Measurements from ENCODE around the gene E2F8. TPM values are rescaled to one million over a fixed set of nuclear protein-coding genes. Genes with fewer than 3 reads are reported as not detected.
A peak's percentile ranks its signal among the peaks of the same experiment; 100 is the strongest.

E2F8 gene
- total RNA-seq, 2 experiments from 2014 or later: 32.9 to 46.9 TPM

DNA sequence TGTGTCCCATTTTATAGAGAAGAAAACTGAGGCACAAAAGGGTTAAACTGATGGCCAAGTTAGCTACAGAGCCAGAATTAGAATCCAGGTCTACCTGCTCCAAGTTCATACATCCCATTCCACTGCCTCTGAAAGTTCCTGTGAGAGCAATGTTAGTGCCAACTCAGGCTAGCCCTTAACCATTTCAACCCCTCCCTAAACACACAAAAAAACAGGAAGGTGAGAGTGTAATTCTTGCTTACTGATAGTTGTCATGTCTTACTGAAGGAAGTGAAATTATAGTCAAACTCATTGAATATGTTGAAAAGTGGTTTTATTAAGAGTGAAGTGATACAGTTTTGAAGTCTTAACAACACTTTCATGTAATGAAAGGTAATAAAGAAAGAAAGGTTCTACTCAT is 2.9 kb upstream of the E2F8 start:
- Mint-ChIP-seq H3K27me3 (peaks cover 36% of the 10 kb centered on the region), H3K27ac (no peak overlapping the region), H3K4me3 (no peak overlapping the region), H3K9me3 (ENCODE audit: low read depth) (no peaks in the 10 kb centered on the region), H3K36me3 (peaks cover 15% of the 10 kb centered on the region), H3K4me1 (peaks cover 27% of the 10 kb centered on the region)
- no peak for ATAC-seq
- CTCF ChIA-PET: interaction anchor here (1.0 to 1.6 kb wide), 2 partner anchors 9 to 172 kb away, joined by 3 to 5 read pairs; no protein-coding TSS in a partner anchor
- DNase-seq: no peak

DNA sequence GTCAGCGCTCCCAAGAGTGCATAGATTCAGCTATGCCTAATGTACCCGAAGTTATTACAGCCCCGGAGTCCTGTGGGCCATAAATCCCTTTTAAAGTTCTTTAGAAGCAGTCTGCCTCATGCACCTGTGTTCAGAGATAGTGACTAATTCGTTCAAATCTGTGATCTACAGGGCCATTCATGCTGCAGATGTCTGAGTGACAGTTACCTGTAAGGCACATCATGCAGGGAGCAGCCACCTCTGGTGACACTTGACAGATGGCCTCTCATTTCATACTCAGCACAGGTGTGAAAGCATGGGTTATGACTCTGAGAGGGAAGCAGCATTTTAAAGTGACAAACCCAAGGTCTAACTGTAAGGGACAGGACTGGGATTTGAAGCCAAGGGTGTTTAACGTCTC is 2.4 kb upstream of the E2F8 start:
- H3K36me3 Mint-ChIP-seq: peaks cover 18% of the 10 kb centered on the region

DNA sequence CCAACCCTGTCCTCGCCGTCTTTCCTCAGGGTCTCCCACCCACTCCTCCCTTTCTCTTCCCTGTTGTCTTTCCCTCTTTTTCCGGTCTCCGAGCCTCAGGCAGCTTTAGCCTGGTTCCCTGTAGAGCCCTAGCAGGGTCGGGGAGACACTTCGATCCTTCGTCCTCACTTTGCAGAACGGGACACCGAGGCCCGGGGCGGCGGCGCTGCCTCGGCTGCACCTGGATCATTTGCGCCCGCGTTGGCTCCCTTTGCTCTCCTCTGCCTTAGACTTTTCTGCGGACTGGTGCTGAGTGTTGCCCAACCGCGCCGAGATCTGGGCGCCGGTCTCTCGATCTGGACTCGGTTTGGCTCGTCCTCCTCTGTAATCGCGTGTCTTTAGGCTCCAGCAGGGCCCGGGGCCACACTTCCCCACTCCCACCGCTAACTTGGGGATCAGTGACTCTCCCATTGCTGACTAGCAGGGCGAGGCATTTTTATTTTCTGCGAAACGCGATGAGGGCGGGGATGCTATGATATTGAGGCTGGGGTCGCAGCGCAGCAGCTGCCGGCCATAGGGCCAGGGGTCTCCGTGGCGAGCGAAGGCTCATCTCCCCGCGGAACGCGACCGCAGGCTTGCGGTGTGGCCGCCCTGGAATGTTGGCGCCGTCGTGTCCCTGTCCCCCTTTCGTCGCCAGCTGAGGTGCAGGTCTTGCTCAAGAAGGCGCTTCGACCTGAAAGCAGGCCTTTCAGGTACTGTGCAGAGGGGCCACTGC is 1.6 kb upstream of the E2F8 start:
- Mint-ChIP-seq H3K4me1 (peaks cover 32% of the 10 kb centered on the region), H3K27me3 (peaks cover 27% of the 10 kb centered on the region)
- no peak for DNase-seq

More for the DNA sequence above, 2.4 kb upstream of the E2F8 start:
- no peaks in the 10 kb centered on the region for H3K9me3 Mint-ChIP-seq (ENCODE audit: low read depth)
- H3K4me3 Mint-ChIP-seq: peak overlapping the region; percentile 93
- ATAC-seq: no peak
- H3K27ac Mint-ChIP-seq: no peak overlapping the region
- H3K4me1 Mint-ChIP-seq: peaks cover 30% of the 10 kb centered on the region
- CTCF ChIA-PET: interaction anchor here (1.0 to 1.6 kb wide), 2 partner anchors 9 to 172 kb away, joined by 3 to 5 read pairs; no protein-coding TSS in a partner anchor
- H3K27me3 Mint-ChIP-seq: peaks cover 31% of the 10 kb centered on the region
- no peak for DNase-seq

DNA sequence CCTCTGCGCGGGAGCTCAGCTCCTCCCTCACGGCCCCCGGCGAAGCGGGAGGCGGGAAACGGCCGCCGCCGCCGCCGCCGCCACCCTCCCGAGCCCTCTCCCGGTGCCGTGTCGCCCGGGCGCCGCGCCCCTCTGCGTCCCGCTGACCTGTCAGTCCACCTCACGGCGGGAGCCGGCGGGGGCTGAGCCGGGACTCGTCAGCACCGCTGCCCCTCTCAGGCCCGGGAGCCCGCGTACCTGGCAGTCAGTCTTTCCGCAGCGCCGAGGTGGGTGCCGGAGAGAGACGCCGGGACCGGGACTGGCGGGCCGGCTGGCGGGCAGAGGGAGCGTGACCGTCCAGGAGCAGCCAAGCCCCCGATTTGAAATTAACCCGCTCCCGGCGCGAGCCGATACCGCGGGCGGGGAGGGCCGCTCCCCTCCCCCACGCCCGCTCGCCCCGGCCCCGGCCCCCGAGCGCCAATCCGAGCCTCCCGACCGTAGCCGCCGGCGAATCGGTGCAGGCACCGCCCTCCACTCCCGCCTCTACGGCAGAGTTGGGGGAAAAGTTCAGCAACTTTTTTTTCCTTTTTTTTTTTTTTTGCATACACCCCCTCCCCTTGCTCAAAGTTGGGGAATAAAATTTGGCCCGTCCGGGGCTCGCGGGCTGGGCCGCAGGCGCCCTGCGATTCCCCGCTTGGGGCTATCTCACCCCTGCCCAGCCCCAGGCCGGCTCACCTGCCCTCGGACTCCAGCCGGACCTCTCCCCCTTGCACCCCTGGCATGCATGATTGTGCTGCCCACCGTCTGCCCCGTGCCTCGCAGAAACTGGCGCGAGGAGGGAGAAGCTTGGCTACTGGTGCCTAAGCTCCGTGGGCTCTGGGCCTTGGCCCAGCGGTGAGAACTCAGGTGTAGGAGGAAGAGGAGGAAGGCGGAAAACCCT is 774 bp upstream of the E2F8 start:
- H3K27ac Mint-ChIP-seq: peak overlapping the region; percentile 83
- peak; percentile 65 for ATAC-seq
- H3K27me3 Mint-ChIP-seq: peaks cover 23% of the 10 kb centered on the region
- peaks cover 31% of the 10 kb centered on the region for H3K36me3 Mint-ChIP-seq
- peak overlapping the region; percentile 93 for H3K4me3 Mint-ChIP-seq
- H3K4me1 Mint-ChIP-seq: peaks cover 32% of the 10 kb centered on the region
- CTCF ChIA-PET: interaction anchor here (0.6 to 1.1 kb wide), 6 partner anchors 15 to 322 kb away, joined by 3 to 4 read pairs (median 3); no protein-coding TSS in a partner anchor
- no peaks in the 10 kb centered on the region for H3K9me3 Mint-ChIP-seq (ENCODE audit: low read depth)
- peak; percentile 78 for DNase-seq

More for the DNA sequence above, 1.6 kb upstream of the E2F8 start:
- CTCF ChIA-PET: interaction anchor here (0.6 to 1.0 kb wide), 3 partner anchors 18 to 321 kb away, joined by 3 read pairs; no protein-coding TSS in a partner anchor
- Mint-ChIP-seq H3K36me3 (peaks cover 22% of the 10 kb centered on the region), H3K27ac (peak overlapping the region; percentile 83), H3K9me3 (ENCODE audit: low read depth) (no peaks in the 10 kb centered on the region), H3K4me3 (peak overlapping the region; percentile 93)
- ATAC-seq: no peak

DNA sequence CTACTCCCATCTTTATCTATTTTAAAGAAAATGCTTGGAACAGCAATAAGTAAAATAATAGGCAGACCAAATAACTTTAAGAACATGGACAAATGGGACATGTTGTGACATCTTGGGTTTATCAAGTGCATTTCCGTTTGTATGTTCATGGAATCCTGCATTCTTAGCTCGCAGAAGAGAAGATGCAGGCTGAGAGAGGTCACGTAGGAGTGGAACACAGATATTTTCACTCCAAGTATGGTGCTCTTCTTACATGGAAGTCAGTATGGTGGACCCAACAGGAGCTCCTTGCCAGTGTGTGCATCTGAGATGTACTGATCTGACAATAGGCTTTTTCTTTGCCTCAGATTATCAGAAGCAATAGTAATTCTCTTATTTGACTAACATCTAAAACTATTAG is 1.7 kb downstream of the E2F8 start:
- CTCF ChIA-PET: interaction anchor here (0.7 to 1.6 kb wide), 2 partner anchors 162 to 318 kb away, joined by 3 read pairs; no protein-coding TSS in a partner anchor
- peak overlapping the region; percentile 71 for H3K4me3 Mint-ChIP-seq
- H3K27ac Mint-ChIP-seq: no peak overlapping the region
- peaks cover 50% of the 10 kb centered on the region for H3K36me3 Mint-ChIP-seq
- DNase-seq: no peak
- peaks cover 32% of the 10 kb centered on the region for H3K4me1 Mint-ChIP-seq
- no peaks in the 10 kb centered on the region for H3K9me3 Mint-ChIP-seq (ENCODE audit: low read depth)
- no peak for ATAC-seq
- peaks cover 14% of the 10 kb centered on the region for H3K27me3 Mint-ChIP-seq

DNA sequence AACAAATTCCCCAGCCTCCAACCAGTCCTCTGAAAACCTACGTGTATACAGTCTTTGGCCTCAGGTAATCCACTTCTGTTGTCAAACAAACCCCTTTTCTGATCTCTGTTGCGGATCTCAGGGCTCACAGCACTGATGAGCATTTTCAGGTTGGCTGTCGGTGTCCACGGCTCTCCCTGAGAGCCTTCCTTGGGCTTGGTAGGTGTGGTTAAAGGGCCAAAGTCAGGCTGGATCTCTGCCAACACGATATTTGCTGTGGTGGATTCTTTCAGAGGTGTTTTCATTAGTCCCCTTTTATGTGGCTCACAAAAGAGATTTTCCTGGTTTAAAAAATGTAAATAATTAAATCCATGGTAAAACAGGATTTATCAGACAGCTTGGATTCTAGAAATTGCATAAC is 2.9 kb downstream of the E2F8 start:
- Mint-ChIP-seq H3K36me3 (peaks cover 55% of the 10 kb centered on the region), H3K27ac (no peak overlapping the region)
- CTCF ChIA-PET: interaction anchor here (1.1 kb wide), 1 partner anchor 22 kb away, joined by 3 read pairs; no protein-coding TSS in a partner anchor

DNA sequence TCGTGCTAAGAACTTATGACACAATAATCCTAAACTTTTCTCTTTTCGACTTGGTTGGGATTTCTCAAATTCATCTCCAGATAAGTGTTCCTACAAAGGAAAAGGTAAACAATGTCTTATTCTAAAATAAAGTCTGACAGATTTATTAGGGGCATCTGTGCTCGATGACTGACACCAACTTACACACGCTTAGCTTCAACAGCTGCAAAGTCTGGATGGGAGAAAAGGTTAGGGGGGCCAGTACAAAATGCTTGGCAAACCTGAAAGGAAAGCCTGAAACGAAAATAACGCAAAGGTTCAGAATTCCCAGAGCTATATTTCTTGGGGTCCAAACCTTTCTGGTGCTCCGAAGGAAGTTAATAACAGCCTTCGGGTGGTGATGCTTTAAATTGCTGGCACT is 3.4 kb downstream of the E2F8 start:
- DNase-seq (no peak), ATAC-seq (no peak)
- no peaks in the 10 kb centered on the region for H3K9me3 Mint-ChIP-seq (ENCODE audit: low read depth)
- no peak overlapping the region for H3K27ac Mint-ChIP-seq
- CTCF ChIA-PET: interaction anchor here (1.1 kb wide), 1 partner anchor 22 kb away, joined by 3 read pairs; no protein-coding TSS in a partner anchor
- no peak overlapping the region for H3K4me3 Mint-ChIP-seq
- peaks cover 5% of the 10 kb centered on the region for H3K27me3 Mint-ChIP-seq
- peaks cover 19% of the 10 kb centered on the region for H3K4me1 Mint-ChIP-seq
- H3K36me3 Mint-ChIP-seq: peaks cover 58% of the 10 kb centered on the region

More for the DNA sequence above, 2.9 kb downstream of the E2F8 start:
- no peaks in the 10 kb centered on the region for H3K9me3 Mint-ChIP-seq (ENCODE audit: low read depth)
- H3K4me1 Mint-ChIP-seq: peaks cover 23% of the 10 kb centered on the region
- H3K27me3 Mint-ChIP-seq: peaks cover 8% of the 10 kb centered on the region
- ATAC-seq: no peak
- H3K4me3 Mint-ChIP-seq: no peak overlapping the region
- DNase-seq: no peak

DNA sequence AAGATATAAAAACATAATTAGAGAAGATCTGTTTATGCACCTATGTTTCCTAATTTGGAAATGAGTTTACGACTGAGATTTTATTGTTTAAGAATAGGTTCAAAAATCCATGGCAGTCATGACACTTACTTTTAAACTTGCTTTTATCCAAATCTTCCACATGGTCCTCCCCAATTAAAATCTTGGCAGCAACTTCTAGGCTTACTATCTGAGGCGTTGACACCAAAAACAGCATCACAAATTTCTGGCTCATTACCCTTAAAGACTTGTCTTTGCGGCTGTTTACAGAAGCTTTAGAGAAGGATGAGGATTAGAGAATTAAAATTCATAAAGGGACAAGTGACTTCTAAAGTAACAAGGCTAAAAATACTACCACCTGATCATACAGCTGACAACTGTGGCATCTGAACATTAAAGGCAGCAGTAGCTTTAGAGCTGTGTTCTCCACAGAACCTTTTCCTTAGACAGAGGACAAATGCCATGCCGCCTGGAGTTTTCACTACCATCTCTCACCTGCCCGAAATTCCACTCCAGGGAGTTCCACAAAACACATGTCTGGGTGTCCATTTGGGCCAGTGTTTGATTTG is 6.4 kb downstream of the E2F8 start:
- Mint-ChIP-seq H3K9me3 (ENCODE audit: low read depth) (no peaks in the 10 kb centered on the region), H3K4me1 (peaks cover 30% of the 10 kb centered on the region), H3K27me3 (no peaks in the 10 kb centered on the region), H3K4me3 (no peak overlapping the region), H3K27ac (no peak overlapping the region), H3K36me3 (peaks cover 76% of the 10 kb centered on the region)
- CTCF ChIA-PET: no interaction called here
- DNase-seq: no peak
- no peak for ATAC-seq

DNA sequence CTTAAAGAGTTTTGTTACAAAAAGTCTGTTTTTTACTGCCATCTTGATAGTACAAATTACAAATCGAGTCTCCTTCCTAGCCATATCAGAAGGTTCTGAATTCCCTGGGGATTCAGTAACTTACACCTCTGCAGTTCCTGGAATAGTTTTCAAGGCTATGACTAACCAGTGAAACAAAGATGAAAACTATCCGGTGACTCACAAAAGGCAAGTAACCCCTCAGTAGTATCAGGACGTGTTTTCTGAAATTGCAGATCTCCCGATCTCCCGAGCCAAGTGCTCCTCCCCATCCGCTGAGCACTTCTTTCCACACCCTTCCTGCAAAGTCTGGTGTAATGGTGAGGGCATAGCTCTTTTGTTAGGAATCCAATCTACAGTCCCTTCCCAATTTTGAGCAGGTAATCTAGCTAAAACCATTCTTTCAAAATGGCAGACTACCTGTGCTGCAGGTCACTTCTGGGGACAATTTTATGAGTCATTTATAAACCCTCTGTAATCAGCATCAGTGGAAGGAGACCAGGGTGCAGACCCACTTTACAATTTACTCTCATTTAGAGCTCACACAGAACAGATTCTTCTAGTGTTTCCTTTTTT is 7.7 kb downstream of the E2F8 start:
- DNase-seq (no peak), ATAC-seq (no peak)
- no peaks in the 10 kb centered on the region for H3K27me3 Mint-ChIP-seq
- H3K27ac Mint-ChIP-seq: peak overlapping the region; percentile 3
- CTCF ChIA-PET: no interaction called here
- peaks cover 19% of the 10 kb centered on the region for H3K4me1 Mint-ChIP-seq
- H3K36me3 Mint-ChIP-seq: peaks cover 77% of the 10 kb centered on the region
- H3K4me3 Mint-ChIP-seq: no peak overlapping the region
- H3K9me3 Mint-ChIP-seq (ENCODE audit: low read depth): no peaks in the 10 kb centered on the region

DNA sequence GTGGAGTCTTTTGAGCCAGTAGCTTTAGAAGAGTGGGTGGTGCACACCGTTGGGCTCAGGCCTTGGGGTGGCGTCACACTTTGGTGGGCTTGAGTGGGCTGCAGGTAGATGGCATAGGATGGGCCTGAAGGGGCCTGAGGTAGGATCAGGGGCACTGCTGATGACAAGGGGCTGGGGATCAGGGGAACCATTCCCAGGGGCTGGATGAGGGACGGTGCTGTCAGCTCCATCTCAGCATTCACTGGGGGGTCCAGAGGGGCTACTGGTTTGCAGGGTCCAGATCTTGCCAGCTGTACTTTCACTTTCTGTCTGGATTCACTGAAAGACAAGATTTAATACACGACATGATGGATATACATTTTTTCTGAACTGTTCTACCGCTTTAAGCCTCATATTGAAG is 11.1 kb downstream of the E2F8 start:
- Mint-ChIP-seq H3K4me1 (peaks cover 17% of the 10 kb centered on the region), H3K4me3 (no peak overlapping the region), H3K27me3 (no peaks in the 10 kb centered on the region), H3K27ac (no peak overlapping the region), H3K9me3 (ENCODE audit: low read depth) (no peaks in the 10 kb centered on the region), H3K36me3 (peaks cover 71% of the 10 kb centered on the region)
- DNase-seq (no peak), ATAC-seq (no peak)
- CTCF ChIA-PET: interaction anchor here (1.5 kb wide), 1 partner anchor 11 kb away, joined by 4 read pairs; the partner anchor contains the start of gene E2F8

DNA sequence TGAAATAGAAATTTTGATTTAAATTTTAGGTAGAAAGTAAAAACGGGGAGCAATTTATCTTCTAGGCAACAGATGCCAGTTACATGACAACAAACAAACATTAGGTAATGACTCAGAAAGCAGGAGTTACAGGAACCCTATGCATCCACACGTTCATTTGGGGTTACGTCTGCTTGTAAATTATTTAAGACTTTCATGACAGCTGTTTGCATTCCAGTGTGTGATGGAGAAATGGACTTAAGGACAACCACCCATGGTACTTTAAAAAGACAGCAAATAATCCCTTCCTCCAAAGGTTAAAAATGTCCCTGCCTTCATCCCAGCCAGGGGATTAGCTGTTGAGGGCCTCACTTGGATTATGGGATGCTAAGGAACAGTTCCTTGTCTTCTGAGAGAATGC is 11.8 kb downstream of the E2F8 start:
- Mint-ChIP-seq H3K4me1 (peaks cover 17% of the 10 kb centered on the region), H3K27me3 (no peaks in the 10 kb centered on the region), H3K36me3 (peaks cover 71% of the 10 kb centered on the region), H3K9me3 (ENCODE audit: low read depth) (no peaks in the 10 kb centered on the region), H3K4me3 (no peak overlapping the region), H3K27ac (no peak overlapping the region)
- ATAC-seq: no peak
- no peak for DNase-seq
- CTCF ChIA-PET: interaction anchor here (1.5 kb wide), 1 partner anchor 12 kb away, joined by 4 read pairs; the partner anchor contains the start of gene E2F8

DNA sequence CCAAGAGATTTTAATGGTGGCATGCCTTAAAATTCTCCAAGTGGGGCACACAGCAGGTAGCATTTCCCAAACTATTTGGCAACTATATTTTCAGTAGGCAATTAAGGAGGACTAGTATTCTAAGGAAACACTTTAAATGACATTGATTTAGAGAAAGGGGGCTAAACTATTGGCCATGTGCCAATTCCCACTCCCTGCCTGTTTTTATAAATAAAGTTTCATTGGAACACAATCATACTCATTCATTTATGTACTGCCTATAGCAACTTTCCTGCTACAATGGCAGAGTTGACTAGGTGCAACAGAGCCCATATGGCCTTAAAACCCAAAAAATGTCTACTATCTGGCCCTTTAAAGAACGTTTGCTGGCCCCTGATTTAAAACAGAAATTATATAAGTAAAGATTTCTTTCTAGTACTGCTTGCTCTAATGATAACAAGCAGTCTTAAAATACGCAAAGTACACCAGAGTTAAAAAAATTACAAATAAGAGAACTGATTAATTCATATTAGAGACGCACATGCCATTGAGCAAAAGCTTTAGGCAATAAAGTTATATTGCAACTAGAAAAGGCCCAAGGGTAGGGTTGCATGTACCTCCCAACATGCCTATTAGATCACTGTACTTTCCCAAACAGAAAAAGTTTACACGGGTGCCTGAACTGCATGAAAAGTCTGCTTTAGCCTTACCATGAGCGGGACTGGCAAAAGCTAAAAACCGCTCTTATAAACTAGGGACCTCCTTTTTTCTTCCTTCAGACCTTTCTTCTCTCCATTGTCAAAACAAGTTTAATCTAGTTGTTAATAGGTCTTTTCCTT is 14.2 kb downstream of the E2F8 start:
- Mint-ChIP-seq H3K4me3 (no peak overlapping the region), H3K27ac (no peak overlapping the region)
- CTCF ChIA-PET: interaction anchor here (1.1 kb wide), 1 partner anchor 156 kb away, joined by 3 read pairs; no protein-coding TSS in a partner anchor

More for the DNA sequence above, 14.2 kb downstream of the E2F8 start:
- Mint-ChIP-seq H3K27me3 (no peaks in the 10 kb centered on the region), H3K4me1 (peaks cover 13% of the 10 kb centered on the region), H3K36me3 (peaks cover 78% of the 10 kb centered on the region), H3K9me3 (ENCODE audit: low read depth) (no peaks in the 10 kb centered on the region)
- ATAC-seq: no peak
- no peak for DNase-seq
